GM10266 (cell line): ENCODE results near the gene KEL.

Source experiments
- DNase-seq: peaks from one replicate; pipeline ENCODE4 v3.0.0; 2012; ENCODE audit errors: extremely low spot score
- CTCF ChIP-seq: IDR thresholded peaks from 2 replicates; pipeline ENCODE4 v1.5.1; 2012; ENCODE audit warnings: mild to moderate bottlenecking, low read depth; ENCODE audit not compliant: control insufficient read depth, insufficient read depth; ENCODE audit errors: missing control alignments

KEL gene

DNA sequence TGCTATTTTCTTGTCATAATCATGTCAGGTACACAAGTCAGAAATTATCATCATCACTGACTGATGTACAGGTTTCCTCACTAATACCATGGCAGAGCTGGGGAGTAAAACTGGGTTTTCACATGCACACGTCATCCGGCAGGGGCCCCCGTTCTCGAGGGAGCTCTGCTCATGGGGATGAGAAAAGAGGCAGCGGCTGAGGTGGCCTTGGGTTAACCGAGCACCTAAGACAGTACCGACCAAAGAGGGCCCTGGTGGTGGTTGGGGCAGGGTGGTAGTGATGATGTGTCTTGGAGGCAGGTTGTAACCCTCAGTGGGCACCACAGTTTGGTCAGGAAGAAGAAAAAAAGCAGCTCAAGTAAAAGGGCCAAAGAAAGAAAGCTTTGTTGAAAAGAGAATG, 64.5 kb downstream of the KEL start:
- DNase-seq = no peak
- TF ChIP-seq CTCF = no peak

GRCh38 chr7:142896741-142897379, 65.3 kb downstream of the KEL start:
- no peak for DNase-seq
- TF ChIP-seq CTCF = no peak

- no peak for TF ChIP-seq CTCF
- no peak for DNase-seq
Measured at GRCh38 chr7:142896151-142896550, 66.0 kb downstream of the KEL start.

DNA sequence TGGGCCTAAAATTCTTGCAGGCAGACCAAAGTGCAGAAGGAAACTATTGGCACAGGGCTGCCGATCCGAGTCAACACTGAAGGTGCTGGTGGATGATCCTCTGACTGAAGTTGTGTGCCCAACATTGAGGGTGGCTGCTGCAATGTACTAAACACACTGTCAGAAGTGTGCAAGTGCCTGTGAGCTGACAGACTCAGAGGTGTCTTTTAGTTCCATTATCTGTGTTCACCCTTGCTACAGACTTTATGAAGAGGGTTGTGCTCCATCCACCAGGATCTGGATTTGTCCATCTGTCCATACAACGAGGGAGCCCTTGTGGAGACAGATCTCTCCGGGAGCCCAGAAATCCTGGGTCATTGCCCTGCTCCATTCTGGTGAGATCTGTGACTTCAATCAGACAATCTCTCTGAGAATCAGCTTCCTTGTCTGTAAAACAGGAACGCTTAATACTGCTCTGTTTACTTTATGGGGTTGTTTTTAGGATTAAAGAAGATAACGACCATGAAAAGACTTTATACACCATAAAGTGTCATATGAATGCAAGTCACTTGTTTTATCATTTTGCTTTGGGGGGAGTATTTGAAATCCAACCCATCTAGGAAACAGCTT, 67.1 kb downstream of the KEL start:
- no peak for DNase-seq
- no peak for TF ChIP-seq CTCF

DNA sequence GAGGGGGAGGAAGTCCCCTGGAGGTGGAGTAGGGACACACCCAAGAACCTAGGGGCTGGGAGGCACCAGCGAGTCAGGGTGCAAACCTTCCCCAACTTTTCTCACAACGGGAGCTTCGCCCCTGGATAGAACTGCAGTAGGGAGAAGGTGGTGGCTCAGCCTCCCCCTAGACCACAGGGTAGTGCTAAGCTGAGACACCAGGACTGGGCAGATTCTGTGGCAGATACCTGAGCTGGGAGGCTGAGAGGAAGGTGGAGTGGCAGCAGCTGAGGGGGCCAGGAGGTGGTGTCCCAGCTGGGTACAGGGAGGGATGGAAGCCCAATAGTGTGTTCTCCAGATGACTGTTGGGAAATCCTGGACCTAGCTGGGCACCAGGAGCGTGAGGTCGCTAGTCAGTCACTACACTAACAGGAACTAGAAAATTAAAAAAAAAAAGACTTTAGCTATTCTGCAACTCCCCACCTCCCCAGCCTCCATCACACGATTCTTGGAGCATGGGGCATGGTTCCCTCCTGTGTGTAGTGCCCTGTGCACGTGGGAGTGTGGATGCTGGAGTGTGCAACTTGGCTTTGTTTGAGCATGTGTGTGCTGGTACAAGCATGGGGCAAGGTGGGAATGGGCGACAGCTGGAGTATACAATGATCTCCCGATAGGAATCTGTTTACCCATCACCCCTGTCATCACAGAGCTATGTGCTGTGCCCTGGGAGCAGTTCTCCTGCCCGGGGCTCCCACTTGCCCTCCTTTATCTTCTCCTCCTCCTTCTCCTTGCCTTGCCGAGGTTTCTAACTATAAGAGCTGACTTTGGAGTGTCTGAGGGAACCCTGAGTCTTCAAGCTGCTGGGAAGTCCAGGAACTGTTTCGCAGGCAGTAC, 67.8 kb downstream of the KEL start:
- no peak for TF ChIP-seq CTCF

DNA sequence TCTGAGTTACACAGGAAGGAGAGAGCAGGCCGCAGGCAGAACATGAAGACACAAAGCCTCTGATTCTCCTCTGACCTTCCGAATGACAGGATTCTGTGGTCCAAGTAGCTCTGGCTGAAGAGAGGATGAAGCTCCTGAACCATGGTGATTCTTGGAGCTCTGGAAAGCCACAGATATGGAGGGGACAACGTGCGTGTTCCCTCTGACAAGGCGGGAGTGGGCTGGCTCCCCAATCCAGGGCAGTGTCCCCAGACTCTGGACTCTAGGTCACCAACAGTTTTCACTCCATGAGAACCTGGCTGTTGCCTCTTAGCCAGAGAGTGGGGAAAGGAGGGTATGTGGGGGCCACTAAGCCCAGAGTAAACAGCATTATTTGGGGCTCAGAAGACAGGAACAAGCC, 69.2 kb downstream of the KEL start:
- TF ChIP-seq CTCF = no peak

More for the DNA sequence above, 67.8 kb downstream of the KEL start:
- no peak for DNase-seq

More for the DNA sequence above, 69.2 kb downstream of the KEL start:
- DNase-seq = no peak
